Stimulated activated CD8-positive, alpha-beta memory T cell treated with anti-CD3 and anti-CD28 coated beads, Interleukin-4, amount 100 ng/mL, for 1 hour (primary cell): ENCODE results near the gene EPX.
"Not testable (repeated sequence)": the region's sequence is repeated elsewhere in the genome, so short reads cannot be mapped to it uniquely, and the experiment has no call there.

ENCODE experiments used
- DNase-seq, 2 donors: peaks; one replicate each; pipeline ENCODE4 v3.0.0-alpha.2; 2020; ENCODE audit warnings: low read depth in 2 of 2, low spot score in 1 of 2

EPX gene, protein sequence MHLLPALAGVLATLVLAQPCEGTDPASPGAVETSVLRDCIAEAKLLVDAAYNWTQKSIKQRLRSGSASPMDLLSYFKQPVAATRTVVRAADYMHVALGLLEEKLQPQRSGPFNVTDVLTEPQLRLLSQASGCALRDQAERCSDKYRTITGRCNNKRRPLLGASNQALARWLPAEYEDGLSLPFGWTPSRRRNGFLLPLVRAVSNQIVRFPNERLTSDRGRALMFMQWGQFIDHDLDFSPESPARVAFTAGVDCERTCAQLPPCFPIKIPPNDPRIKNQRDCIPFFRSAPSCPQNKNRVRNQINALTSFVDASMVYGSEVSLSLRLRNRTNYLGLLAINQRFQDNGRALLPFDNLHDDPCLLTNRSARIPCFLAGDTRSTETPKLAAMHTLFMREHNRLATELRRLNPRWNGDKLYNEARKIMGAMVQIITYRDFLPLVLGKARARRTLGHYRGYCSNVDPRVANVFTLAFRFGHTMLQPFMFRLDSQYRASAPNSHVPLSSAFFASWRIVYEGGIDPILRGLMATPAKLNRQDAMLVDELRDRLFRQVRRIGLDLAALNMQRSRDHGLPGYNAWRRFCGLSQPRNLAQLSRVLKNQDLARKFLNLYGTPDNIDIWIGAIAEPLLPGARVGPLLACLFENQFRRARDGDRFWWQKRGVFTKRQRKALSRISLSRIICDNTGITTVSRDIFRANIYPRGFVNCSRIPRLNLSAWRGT

DNA sequence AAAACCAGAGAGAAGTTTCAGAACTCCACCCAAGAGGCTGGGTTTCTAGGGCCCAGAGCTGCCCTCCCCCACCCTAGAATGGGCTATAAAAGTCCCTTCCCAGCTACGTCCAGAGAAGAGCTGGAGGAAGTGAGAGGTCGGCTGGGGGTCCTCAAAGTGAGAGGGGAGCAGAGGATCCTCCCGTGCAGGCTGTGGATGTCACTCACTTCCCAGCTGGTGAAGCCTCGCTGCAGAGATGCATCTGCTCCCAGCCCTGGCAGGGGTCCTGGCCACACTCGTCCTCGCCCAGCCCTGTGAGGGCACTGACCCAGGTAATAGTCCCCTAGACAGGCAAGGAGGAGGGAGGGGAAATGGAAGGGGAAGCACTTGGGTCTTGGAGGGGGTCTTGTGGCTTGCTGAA lies at the start of gene EPX:
Gene EPX (plus strand): TSS at position 115 of the 400 bp plus-strand sequence. CDS start 121 bp downstream, at position 236.
- DNase-seq = no peak

DNA sequence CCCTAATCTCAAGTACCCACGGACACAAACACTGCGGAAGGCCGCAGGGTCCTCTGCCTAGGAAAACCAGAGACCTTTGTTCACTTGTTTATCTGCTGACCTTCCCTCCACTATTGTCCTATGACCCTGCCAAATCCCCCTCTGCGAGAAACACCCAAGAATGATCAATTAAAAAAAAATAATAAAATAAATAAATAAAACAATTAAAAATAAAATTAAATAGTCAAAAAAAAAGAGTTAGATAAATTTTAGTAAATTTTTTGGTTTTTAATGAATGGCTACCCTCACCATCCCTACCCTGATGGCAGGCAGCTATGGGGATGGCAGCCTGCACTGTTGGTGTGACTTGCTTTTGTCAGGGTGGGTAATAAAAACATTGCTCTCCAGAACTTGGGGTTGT lies 49.2 kb upstream of the EPX start:
- DNase-seq = not testable (repeated sequence)

DNA sequence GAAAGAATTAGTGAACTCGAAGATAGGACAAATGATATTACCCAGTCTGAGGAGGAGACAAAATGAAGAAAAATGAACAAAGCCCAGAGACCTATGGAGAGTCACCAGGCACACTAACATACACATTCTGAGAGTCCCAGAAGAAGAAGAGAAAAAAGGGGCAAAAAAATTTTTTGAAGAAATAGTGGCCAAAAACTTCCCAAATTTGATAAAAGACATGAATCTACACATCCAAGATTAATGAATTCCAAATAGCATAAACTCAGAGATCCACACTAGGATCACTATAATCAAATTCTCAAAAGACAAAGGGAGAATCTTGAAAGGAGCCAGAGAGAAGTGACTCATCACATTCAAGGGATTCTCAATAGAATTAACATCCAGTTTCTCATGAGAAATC lies 47.7 kb upstream of the EPX start:
- DNase-seq = no peak

DNA sequence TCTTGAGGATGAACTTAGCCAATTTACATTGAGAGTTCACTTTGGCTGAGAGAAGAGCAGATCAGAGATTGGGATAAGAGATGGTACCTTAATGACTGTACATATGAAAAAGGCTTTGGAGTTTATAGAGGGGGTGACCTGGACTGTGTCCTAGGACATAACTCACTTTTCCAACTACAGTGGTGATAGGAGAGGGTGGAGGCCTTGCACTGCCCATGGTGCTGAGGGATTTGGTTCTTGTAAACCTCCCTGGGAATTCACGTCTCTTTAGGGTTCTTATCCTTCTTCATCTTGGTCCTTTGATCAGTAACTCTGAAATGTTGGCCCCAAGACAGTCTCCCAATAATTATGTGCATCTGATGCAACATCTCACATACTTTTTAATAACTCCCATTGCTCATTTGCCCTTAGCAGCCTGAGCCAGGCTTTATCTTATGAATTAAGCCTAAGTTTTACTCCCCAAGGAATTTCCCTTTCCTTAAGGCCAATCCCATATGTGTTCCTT lies 44.5 kb upstream of the EPX start, which contains the start of gene OR4D1:
Gene OR4D1 (plus strand): TSS at position 455 of the 505 bp plus-strand sequence. CDS start 6,770 bp downstream, outside the sequence.
- no peak for DNase-seq

DNA sequence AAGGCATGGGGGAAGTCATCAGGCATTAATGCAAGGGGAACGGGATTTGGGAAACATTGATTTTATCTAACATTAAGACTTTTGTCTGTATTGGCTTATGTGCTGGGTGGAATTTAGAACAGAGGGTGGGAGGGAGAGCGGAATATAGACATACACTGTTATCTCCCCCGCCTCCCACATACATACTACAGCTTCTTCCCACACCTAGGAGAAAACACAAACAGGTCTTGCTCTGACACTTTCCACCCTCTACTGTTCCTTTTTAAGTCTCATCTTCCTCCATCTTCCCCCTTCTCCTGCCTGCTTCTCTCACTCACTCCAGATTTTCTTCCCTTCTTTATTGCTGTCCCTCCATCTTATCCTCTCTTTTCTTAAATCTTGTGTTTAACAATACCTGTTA lies 43.9 kb upstream of the EPX start:
- DNase-seq = no peak

DNA sequence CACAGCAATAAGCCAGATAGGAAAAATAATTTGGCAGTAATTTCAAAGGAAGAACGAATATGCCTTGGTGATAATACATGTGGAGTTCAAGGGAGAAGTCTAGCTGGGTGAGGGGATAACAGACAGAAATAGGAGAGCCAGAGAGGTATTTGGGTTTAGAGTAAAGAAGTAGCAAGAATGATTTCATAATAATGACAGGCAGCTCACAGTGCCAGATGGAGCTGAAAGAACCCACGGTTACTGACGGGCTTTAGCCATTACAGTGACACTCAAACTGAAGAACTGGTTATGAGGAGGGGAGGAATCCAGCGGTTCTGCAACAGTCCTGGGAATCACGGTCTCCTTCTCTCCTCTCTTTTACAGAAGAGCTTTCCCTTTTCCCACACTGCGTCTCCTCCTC lies 42.1 kb upstream of the EPX start:
- DNase-seq = no peak

DNA sequence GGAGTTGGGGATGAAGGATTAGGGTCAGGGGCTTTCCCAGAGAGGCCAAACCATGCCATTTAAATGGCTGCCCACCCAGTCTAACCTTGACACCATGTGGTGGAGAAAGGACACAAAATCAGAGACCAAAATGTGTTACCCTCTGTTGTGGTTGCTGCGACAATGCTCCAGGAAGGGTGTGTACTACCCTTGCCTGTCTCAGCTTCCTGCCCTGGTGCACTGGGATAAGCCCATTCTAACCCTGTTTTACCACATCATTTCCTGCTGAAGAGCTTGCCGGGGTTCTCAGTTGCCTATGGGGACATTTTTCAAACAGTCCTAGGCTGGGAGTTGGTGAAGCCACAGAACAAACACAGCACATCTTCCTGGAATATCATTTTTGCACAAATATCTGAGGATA lies 39.5 kb upstream of the EPX start:
- DNase-seq = peak in 1 of 2 donors; percentile 19

DNA sequence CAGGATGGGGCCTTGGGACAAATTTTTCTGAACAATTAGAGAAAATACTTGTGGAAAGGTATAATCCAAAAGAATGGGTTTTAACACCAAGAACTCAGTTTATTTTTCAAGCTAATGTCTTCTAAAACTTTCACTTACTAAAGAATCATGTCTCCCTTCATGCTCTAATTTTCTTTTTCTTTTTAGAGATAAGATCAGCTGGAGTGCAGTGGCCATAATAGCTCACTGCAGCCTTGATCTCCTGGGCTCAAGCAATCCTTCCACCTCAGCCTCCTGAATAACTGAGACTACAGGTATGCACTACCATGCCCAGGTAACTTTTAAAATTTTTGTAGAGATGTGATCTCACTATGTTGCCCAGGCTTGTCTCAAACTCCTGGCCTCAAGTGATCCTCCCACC lies 38.9 kb upstream of the EPX start:
- no peak for DNase-seq

DNA sequence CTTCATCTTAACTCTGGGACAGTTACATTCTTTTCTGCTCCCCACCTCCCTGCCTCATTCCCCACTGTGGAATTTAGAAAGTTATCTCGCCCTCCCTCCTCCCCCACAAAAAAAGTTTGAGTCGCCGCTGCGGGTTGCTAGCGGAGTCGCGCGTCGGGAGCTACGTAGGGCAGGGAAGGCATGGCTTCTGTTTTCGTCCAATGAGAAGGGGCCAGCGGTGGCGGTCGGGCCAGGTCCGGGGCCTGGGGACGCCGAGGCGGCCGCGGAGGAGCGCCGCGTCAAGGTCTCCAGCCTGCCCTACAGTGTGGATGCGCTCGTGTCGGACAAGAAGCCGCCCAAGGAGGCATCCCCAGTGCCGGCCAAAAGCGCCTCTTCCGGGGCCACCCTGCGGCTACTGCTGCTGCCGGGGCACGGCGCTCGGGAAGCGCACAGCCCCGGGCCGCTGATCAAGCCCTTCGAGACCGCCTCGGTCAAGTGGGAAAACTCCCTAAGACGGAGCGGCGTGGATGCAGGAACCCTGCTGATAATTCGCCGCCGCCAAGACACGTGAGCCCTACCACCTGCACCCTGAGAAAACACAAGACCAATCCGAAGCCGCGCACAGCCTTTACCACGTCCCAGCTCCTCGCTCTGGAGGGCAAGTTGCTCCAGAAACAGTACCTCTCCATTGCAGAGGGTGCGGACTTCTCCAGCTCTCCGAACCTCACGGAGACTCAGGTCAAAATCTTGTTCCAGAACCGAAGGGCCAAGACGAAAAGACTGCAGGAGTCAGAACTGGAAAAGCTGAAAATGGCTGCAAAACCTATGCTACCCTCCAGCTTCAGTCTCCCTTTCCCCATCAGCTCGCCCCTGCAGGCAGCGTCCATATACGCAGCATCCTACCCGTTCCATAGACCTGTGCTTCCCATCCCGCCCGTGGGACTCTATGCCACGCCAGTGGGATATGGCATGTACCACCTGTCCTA lies 35.4 kb upstream of the EPX start:
- peak; percentile 21 to 22 for DNase-seq

DNA sequence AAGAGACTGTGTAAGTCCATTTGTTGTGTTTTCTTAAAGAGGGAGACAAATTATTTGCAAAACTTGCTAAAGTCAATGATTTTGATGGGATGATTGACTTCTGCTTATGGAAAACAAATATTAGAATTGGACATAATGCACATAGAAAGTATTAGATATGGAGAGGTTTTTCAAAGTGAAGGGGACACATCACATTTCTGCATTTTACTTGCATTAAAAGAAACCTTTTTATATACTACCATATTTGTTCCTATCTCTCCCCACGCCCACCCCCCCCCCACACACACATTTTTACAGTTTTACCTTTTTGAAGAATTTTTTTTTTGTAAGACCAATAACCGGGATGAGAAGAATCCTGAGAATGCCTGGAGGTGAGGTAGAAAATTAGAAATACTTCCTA lies 34.3 kb upstream of the EPX start:
- no peak for DNase-seq

DNA sequence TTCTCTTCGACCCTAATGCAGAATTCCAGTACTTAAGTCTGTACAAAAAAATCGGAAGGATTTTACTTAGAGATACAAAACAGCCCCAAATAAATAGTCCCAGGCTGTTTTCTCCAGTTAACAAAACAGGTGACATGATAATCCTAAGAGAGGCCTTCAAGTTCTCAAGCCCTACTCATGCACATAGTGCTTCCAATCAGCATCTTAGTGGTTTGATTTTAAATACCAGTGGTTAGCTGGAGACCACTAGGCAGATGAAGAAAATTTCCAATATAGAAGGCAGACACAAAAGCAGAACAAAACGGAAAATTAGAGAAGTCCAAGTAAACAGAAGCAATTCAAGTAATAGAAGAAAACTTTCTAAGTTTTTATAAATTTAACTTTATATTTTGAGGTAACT lies 31.0 kb upstream of the EPX start:
- DNase-seq = no peak

DNA sequence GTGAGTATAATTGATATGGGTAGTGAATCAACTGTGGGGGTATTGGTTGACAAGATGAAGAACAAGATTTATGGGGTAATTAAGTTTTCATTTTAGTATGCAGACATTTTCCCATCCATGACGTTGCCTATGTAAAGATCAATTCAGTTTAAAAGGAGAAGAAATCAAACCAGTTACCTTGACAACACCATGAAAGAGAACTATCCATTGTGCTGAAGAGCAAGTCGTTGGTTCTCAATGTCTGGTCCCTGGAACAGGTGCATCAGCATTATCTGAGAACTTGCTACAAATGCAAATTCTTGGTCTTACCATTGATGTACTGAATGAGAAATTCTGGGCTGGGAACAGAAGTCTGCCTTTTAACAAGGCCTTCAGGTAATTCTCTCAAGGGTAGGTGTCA lies 26.5 kb upstream of the EPX start:
- no peak for DNase-seq

DNA sequence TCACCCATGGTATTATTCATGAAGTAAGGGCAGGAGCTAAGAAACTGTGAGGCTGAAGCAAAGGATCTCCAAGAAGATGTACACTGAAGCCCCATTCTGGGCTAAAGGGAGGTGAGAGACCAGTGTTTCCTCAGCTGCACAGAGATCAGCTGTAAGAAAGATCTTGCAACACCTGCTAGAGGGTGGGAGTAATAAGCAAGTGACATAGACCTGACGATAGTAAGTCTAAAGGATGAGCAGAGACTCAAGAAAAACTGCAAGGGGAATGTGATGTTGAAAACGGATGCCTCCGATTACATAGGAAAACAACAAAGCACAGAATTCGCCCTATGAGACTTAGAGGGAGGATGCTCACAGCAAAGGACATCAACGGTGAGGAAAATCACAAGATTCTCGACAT lies 25.8 kb upstream of the EPX start, which contains the start of gene OR4D2:
Gene OR4D2 (plus strand): TSS at position 301 of the 400 bp plus-strand sequence. CDS start 2,674 bp downstream, outside the sequence.
- DNase-seq = no peak

DNA sequence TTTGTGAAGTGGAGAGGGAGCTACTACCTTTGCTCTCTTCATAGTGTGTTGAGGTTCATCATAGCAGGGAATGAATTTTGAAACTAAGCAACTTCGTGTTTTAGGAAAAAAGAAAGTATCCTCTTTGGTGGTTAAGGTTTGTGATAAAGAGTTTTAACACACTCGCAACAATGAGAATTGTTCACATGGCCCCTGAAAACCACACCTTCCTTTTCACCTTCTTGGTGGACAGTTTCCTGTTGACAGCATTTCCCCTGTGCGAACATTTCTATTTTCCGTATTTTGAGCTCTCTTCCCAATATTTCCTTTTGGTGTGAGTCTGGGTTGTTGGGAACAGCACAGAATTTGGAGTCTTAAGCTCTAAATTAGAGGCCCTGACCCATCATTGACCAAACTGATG lies 21.9 kb upstream of the EPX start:
- no peak for DNase-seq

DNA sequence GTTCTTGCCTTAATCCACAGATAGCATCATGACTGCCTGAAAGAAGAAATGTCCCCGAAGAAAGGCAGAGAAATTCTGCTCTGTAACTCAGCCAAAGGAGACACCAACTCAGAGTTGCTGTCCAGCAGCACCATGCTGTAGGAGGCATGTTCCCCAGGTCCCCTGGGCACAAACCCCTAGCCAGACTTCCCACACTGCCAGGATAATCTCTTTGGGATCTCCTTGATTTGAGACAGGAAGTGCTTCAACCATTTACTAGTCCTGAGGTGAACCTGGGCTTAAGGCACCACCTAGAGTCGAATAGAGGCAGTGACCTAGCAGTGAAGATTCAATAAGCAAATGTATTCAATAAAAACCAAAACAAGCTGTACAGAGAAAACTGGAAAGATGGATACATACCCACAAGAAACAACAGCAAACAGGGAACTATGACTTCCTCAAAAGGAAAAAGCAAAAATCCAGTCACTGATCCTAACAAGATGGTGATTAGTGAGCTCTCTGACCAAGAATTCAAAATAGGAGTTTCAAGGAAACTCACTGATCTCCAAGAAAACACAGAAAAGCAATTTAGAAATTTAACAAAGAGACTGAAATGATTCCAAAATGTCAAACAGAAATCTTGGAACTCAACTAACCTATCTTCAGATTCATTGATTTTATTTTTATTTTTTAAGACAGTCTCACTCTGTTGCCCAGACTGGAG lies 20.0 kb upstream of the EPX start:
- peak in 1 of 2 donors; percentile 9 for DNase-seq

DNA sequence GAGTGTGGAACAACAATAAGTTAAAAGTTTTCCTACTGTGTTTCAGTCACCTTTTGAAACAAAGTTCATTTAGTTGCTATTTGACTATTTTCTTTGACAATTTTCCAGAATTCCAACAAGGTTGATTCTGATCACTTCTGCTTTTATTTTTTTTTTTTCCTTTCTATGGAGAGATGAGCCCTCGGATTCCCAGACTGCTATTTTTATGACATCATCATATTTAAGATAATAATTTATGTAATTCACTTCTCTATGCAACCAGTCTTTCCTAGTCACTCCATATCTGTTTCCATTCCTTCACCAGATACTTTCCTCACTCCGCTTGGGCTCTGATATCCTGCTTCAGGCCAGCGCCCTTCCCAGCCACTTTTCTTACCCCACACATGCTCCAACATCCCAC lies 17.7 kb upstream of the EPX start:
- DNase-seq = no peak

DNA sequence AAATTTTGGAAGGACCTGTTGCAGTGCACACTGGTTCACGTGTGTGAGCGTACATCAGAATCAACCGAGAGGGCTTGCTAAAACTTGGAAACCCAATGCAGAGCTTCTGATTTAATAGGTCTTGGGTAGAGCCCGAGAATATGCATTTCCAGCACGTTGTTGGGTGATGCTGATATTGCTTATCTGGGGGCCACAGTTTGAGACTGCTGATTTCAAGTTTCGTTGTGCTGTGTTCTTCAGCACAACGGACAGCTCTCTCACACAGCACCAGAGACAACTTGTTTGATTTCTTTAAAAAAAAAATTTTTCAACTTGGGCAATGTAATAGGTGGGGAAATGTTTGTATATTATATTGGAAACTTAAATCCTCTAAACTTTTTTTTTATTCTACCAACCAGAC lies 16.3 kb upstream of the EPX start:
- no peak for DNase-seq

DNA sequence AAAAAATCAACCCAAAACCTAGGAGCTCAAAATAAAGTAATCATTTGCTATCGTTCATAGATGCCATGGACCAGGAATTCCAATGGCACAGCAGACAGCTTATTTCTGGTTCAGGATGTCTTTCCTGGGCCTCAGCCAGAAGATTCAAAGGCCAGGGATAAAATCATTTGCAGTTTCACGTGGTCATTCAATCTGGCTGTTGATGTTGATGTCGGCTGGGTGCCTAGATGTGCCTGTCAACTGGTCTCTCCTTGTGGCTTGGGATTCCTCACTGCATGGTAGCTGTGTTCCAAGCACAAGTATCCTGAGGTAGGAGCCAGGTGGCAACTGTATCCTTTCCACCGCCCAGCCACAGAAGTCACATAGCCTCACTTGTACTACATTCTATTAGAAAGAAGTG lies 10.7 kb upstream of the EPX start:
- no peak for DNase-seq

DNA sequence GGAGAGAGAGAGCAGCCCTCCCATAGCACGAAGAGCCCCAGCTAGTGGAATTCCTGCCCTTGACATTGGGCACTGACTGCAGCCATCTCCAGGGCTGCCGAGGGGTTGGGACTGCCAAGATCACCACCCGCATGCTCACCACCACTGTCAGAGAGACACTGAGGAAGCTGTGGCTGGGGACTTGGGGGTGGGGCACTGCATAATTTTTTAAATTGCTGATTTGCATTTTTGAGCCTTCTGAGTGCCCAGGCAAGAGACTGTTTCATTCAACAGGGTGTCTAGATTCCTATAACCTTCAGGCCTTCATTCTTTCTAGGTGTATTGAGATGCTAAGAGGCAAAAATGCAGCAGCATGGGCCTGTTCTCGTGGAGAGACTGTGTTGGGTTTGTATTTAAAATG lies 9.0 kb upstream of the EPX start:
- DNase-seq = no peak

DNA sequence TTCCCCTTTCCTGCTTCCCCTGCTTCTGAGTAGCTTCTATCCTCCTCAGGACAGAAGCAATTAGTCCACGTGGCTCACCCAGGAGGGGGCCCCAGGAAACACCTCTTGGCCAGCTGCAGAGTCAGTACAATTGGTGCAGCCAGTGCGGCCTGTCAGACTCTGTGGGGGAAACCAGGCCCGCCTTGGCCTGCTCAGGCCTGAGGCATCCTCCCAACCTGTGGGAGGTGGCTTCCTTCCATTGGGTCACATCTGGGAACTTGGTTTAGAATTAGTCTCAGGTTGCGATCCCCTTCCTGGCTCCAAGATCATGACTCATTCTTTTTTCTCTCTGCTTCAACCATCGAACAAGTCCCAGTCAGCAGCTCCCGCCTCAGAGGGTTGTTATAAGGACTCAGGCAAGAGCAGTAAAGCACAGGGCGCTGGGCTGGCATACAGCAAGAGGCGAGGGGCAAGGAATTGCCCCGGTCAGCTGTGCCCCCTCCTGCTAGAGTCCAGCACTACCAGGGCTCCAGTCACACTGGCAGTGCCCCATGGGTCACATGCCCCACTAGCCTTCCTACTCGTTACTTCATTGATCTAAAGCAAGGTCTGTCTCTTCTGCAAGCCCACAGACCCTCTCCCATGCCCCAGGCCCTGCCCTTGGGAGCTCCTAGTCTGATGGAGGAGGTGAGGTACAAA lies 8.1 kb upstream of the EPX start:
- DNase-seq = no peak
